Lung (tissue), 12 donors: ENCODE results near the gene GSDME. TPM values are rescaled to one million over a fixed set of nuclear protein-coding genes. Genes with fewer than 3 reads are reported as not detected.

Source experiments
- ATAC-seq: fragments of 200-7000 bp; cut with Tn5 transposase; one replicate; pipeline ENCODE4 v1.9.1; 2020; ENCODE audit warnings: moderate number of reproducible peaks; ENCODE audit not compliant: insufficient read depth, low FRiP score
- DNase-seq, 3 donors: peaks; one replicate each; pipeline ENCODE4 v3.0.0-alpha.2; 2013 to 2017
- H3K27ac ChIP-seq, 2 donors: one replicate each; pipeline ENCODE4 v1.5.1; 2013; ENCODE audit warnings: mild to moderate bottlenecking in 2 of 2, moderate library complexity in 2 of 2, control low read depth in 1 of 2, inconsistent platforms in 1 of 2, low read depth in 1 of 2, low read length in 1 of 2
- H3K27me3 ChIP-seq, 3 donors: one replicate each; pipeline ENCODE4 v1.5.1; 2013; ENCODE audit warnings: low read length in 2 of 3; ENCODE audit not compliant: control insufficient read depth in 3 of 3, insufficient read depth in 3 of 3
- H3K36me3 ChIP-seq, 4 donors: one replicate each; pipeline ENCODE4 v1.5.1; 2013; ENCODE audit warnings: low read length in 4 of 4, mild to moderate bottlenecking in 1 of 4, moderate library complexity in 1 of 4; ENCODE audit not compliant: control insufficient read depth in 4 of 4, insufficient read depth in 4 of 4
- H3K4me1 ChIP-seq, 5 donors: one replicate each; pipeline ENCODE4 v1.5.1; 2013; ENCODE audit warnings: low read length in 5 of 5, mild to moderate bottlenecking in 2 of 5, moderate library complexity in 1 of 5; ENCODE audit not compliant: control insufficient read depth in 5 of 5, insufficient read depth in 5 of 5
- H3K4me3 ChIP-seq: one replicate; pipeline ENCODE4 v1.5.1; 2013; ENCODE audit warnings: mild to moderate bottlenecking, control low read depth, moderate library complexity
- H3K9ac ChIP-seq, 2 donors: one replicate each; pipeline ENCODE4 v1.5.1; 2013; ENCODE audit warnings: low read length in 2 of 2, control low read depth in 1 of 2; ENCODE audit not compliant: insufficient read depth in 1 of 2
- H3K9me3 ChIP-seq, 4 donors: one replicate each; pipeline ENCODE4 v1.5.1; 2013; ENCODE audit warnings: low read length in 3 of 4, mild to moderate bottlenecking in 1 of 4, moderate library complexity in 1 of 4; ENCODE audit not compliant: control insufficient read depth in 4 of 4, insufficient read depth in 3 of 4
- WGBS, 2 donors: extraction: QIAGEN DNeasy Blood & Tissue Kit; methylation state at CpG; one replicate each; pipeline ENCODE4 v1.1.7; 2013; 5-methylcytosine and 5-hydroxymethylcytosine counted together
- polyA plus RNA-seq, 2 donors: library from polyadenylated mRNA; stranded (reverse); fragments of 200-250 nt; gene quantifications; one replicate each; pipeline ENCODE4 v1.2.1, GENCODE V29; 2013
- total RNA-seq, 2 donors: library from RNA; depleted of rRNA in 1 of 2; stranded (reverse); fragments of >200 nt in 1 of 2; gene quantifications; one replicate each; pipeline ENCODE4 v1.2.1, GENCODE V29; 2014 to 2021
- TF ChIP-seq, protein P1 (sequence below): IDR thresholded peaks from 2 replicates; pipeline ENCODE4 v1.5.1; 2012; ENCODE audit warnings: mild to moderate bottlenecking; ENCODE audit errors: control extremely low read depth, extremely low read depth
- donor health status: control.
- donor health status: control.
- donor health status: Bipolar disorder and iron deficiency.
- donor health status: healthy.
- donor health status: DM: yes; HTN: yes; CAD: no.

GSDME gene
- total and polyA plus RNA-seq, 4 donors, result 3.0 to 16.6 (median 11.4) TPM

DNA sequence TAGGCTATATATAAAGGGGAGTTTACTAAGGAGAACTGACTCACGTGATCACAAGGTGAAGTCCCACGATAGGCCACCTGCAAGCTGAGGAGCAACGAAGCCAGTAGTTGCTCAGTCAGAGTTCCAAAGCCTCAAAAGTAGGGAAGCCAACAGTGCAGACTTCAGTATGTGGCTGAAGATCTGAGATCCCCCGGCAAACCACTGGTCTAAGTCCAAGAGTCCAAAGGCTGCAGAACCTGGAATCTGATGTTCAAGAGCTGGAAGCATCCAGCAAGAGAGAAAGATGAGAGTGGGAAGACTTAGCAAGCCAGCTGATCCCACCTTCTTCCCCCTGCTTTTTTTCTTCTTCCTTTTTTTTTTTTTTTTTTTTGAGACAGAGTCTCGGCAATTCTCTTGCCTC, 27.0 kb upstream of the GSDME start:
- TF ChIP-seq, protein P1, sequence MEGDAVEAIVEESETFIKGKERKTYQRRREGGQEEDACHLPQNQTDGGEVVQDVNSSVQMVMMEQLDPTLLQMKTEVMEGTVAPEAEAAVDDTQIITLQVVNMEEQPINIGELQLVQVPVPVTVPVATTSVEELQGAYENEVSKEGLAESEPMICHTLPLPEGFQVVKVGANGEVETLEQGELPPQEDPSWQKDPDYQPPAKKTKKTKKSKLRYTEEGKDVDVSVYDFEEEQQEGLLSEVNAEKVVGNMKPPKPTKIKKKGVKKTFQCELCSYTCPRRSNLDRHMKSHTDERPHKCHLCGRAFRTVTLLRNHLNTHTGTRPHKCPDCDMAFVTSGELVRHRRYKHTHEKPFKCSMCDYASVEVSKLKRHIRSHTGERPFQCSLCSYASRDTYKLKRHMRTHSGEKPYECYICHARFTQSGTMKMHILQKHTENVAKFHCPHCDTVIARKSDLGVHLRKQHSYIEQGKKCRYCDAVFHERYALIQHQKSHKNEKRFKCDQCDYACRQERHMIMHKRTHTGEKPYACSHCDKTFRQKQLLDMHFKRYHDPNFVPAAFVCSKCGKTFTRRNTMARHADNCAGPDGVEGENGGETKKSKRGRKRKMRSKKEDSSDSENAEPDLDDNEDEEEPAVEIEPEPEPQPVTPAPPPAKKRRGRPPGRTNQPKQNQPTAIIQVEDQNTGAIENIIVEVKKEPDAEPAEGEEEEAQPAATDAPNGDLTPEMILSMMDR, result no peak
- H3K27ac ChIP-seq, result no peak overlapping the region
- peaks cover 0 to 3% (median 0%) of the 10 kb centered on the region in 5 donors for H3K4me1 ChIP-seq
- H3K4me3 ChIP-seq, result no peak overlapping the region
- 88 to 98% methylated on average over 5 of the region's 5 CpGs for WGBS, 2 donors
- H3K9me3 ChIP-seq, result peaks cover 0 to 3% (median 0%) of the 10 kb centered on the region in 4 donors
- H3K27me3 ChIP-seq, result no peaks in the 10 kb centered on the region
- no peak for DNase-seq
- ATAC-seq, result no peak
- H3K9ac ChIP-seq, result no peak overlapping the region
- H3K36me3 ChIP-seq, result no peaks in the 10 kb centered on the region

DNA sequence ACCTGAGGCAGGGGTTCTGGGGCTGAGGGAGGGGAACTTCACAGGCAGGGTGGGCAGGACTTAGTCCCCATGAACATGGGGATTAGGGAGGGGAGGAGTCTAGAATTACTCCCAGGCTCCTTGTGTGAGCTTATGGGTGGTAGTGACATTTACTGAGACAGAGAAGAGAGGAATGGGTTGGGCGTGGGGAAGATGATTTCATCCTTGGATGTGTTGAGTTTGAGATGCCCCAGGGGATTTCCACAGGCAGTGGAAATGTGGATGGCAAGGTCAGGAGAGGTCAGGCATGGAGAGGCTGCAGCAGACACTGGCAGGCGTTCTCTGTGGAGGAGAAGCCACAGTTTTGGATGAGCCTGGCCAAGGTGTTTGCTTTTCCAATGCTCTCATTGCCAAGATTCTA, 26.4 kb upstream of the GSDME start:
- Histone ChIP-seq H3K27me3 (no peaks in the 10 kb centered on the region), H3K36me3 (no peaks in the 10 kb centered on the region), H3K4me1 (peaks cover 0 to 5% (median 0%) of the 10 kb centered on the region in 5 donors), H3K9me3 (peaks cover 0 to 3% (median 0%) of the 10 kb centered on the region in 4 donors), H3K4me3 (no peak overlapping the region), H3K27ac (no peak overlapping the region), H3K9ac (no peak overlapping the region)
- TF ChIP-seq, protein P1, result no peak
- 87 to 90% methylated on average over 2 of the region's 2 CpGs for WGBS, 2 donors
- DNase-seq, result no peak
- no peak for ATAC-seq

DNA sequence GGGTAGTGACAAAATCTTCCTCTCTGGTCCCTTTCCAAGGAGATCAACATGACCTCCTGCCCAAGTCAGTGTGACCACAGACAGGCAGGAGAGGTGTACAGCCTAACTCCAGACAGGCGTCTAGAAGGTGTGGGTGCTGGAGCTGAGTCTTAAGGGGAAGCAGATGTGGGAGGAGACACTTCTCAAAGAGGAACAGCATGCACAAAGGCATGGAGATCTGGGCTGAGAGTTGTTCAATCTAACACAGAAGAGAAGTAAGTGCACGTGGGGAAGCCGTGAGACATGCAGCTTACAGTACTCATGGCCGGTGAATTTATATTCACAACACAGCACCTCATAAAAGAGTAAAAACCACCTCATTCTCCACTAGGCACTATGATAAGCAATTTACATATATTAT, 23.8 kb upstream of the GSDME start:
- Histone ChIP-seq H3K36me3 (no peaks in the 10 kb centered on the region), H3K4me1 (peaks cover 0 to 5% (median 0%) of the 10 kb centered on the region in 5 donors), H3K27me3 (no peaks in the 10 kb centered on the region), H3K9ac (no peak overlapping the region), H3K9me3 (peaks cover 0 to 3% (median 0%) of the 10 kb centered on the region in 4 donors), H3K27ac (no peak overlapping the region), H3K4me3 (no peak overlapping the region)
- TF ChIP-seq, protein P1, result no peak
- no peak for DNase-seq
- no peak for ATAC-seq
- WGBS, 2 donors, result 28 to 67% methylated on average over 4 of the region's 4 CpGs

DNA sequence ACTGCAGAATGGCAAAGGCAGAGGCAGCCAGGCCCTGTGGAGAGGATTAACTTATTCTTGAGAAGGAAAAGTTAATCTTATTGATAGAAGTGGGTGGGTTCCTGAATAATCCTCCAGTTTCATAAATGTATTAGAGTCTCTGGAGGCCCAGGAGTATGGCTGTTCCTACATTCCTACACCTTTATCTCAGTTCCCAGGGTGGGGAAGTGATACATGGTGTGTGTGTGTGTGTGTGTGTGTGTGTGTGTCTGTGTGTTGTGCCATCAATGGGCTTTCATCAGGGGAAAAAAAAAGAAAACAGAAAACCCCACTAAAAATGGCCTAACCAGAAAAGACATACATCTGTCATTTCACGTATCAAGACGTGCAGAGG, 22.0 kb upstream of the GSDME start:
- ATAC-seq (no peak), DNase-seq (no peak)
- H3K9me3 ChIP-seq, result peaks cover 0 to 3% (median 0%) of the 10 kb centered on the region in 4 donors
- H3K27ac ChIP-seq, result no peak overlapping the region
- 74 to 77% methylated on average over 2 of the region's 2 CpGs for whole genome bisulfite sequencing, 2 donors
- no peaks in the 10 kb centered on the region for H3K27me3 ChIP-seq
- no peak overlapping the region for H3K9ac ChIP-seq
- TF ChIP-seq, protein P1, result no peak
- H3K4me3 ChIP-seq, result no peak overlapping the region
- H3K36me3 ChIP-seq, result no peaks in the 10 kb centered on the region
- peaks cover 0 to 5% (median 0%) of the 10 kb centered on the region in 5 donors for H3K4me1 ChIP-seq
